Liver (tissue), 3 donors: Measurements from ENCODE around the gene ACAD9.

Experiments used
- JUND ChIP-seq, 2 donors: IDR thresholded peaks; 2 replicates each; pipeline ENCODE4 v1.6.1; 2016; ENCODE audit warnings: antibody characterized with exemption in 2 of 2
- NR2F2 ChIP-seq: IDR thresholded peaks from 2 replicates; pipeline ENCODE4 v1.6.1; 2016; ENCODE audit warnings: antibody characterized with exemption
- RXRA ChIP-seq, 2 donors: IDR thresholded peaks; 2 replicates each; pipeline ENCODE4 v1.6.1; 2017 to 2018; ENCODE audit warnings: antibody characterized with exemption in 2 of 2, mild to moderate bottlenecking in 1 of 2
- TAF1 ChIP-seq: conservative IDR thresholded peaks from 2 replicates; pipeline ENCODE4 v1.6.1; 2016; ENCODE audit warnings: antibody characterized with exemption, mild to moderate bottlenecking
- YY1 ChIP-seq: IDR thresholded peaks from 2 replicates; pipeline ENCODE4 v1.6.1; 2016; ENCODE audit warnings: antibody characterized with exemption, mild to moderate bottlenecking
- TF ChIP-seq, protein P1 (sequence below): fragments of 150-350 bp; IDR thresholded peaks from 2 replicates; pipeline ENCODE4 v1.5.1; 2017; ENCODE audit warnings: improper control_type of control experiment, low read depth, low read length; ENCODE audit not compliant: missing input control
- TF ChIP-seq, protein P2 (sequence below): IDR thresholded peaks from 2 replicates; pipeline ENCODE4 v1.6.1; 2016; ENCODE audit warnings: antibody characterized with exemption
- TF ChIP-seq, protein P3 (sequence below): IDR thresholded peaks from 2 replicates; pipeline ENCODE4 v1.6.1; 2016; ENCODE audit warnings: antibody characterized with exemption
- TF ChIP-seq, protein P4 (sequence below): IDR thresholded peaks from 2 replicates; pipeline ENCODE4 v1.6.1; 2016; ENCODE audit warnings: antibody characterized with exemption
- TF ChIP-seq, protein P5 (sequence below): IDR thresholded peaks from 2 replicates; pipeline ENCODE4 v1.6.1; 2016; ENCODE audit warnings: antibody characterized with exemption, mild to moderate bottlenecking
- donor health status: healthy.
- donor health status: healthy.

DNA sequence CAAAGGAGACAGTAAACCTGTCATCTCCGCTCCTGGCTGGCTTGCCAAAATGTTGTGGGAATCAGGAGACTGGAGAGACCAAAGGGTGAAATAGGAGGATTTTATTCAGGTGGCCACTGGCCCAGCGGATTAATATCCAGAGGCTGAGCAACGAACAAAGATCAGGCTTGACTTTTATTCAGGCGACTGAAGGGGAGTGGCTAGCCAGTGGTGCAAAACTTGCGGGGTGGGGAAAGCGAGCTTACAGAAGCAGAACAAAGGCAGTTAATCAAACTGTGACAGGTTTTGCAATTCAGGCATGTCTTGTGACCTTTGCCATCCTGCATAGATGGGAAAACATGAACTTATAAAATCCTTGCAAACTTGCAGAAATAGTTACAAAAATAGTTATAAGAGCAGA lies 19.8 kb upstream of the ACAD9 start:
- TF ChIP-seq YY1 (no peak), TAF1 (no peak), JUND (IDR thresholded peaks at IDR 0.05) (no peak), NR2F2 (no peak), RXRA (IDR thresholded peaks at IDR 0.05) (no peak)
- TF ChIP-seq, protein P1, sequence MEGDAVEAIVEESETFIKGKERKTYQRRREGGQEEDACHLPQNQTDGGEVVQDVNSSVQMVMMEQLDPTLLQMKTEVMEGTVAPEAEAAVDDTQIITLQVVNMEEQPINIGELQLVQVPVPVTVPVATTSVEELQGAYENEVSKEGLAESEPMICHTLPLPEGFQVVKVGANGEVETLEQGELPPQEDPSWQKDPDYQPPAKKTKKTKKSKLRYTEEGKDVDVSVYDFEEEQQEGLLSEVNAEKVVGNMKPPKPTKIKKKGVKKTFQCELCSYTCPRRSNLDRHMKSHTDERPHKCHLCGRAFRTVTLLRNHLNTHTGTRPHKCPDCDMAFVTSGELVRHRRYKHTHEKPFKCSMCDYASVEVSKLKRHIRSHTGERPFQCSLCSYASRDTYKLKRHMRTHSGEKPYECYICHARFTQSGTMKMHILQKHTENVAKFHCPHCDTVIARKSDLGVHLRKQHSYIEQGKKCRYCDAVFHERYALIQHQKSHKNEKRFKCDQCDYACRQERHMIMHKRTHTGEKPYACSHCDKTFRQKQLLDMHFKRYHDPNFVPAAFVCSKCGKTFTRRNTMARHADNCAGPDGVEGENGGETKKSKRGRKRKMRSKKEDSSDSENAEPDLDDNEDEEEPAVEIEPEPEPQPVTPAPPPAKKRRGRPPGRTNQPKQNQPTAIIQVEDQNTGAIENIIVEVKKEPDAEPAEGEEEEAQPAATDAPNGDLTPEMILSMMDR = no peak
- TF ChIP-seq, protein P2, sequence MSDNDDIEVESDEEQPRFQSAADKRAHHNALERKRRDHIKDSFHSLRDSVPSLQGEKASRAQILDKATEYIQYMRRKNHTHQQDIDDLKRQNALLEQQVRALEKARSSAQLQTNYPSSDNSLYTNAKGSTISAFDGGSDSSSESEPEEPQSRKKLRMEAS = no peak
- TF ChIP-seq, protein P3, sequence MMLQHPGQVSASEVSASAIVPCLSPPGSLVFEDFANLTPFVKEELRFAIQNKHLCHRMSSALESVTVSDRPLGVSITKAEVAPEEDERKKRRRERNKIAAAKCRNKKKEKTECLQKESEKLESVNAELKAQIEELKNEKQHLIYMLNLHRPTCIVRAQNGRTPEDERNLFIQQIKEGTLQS = no peak
- TF ChIP-seq, protein P4, sequence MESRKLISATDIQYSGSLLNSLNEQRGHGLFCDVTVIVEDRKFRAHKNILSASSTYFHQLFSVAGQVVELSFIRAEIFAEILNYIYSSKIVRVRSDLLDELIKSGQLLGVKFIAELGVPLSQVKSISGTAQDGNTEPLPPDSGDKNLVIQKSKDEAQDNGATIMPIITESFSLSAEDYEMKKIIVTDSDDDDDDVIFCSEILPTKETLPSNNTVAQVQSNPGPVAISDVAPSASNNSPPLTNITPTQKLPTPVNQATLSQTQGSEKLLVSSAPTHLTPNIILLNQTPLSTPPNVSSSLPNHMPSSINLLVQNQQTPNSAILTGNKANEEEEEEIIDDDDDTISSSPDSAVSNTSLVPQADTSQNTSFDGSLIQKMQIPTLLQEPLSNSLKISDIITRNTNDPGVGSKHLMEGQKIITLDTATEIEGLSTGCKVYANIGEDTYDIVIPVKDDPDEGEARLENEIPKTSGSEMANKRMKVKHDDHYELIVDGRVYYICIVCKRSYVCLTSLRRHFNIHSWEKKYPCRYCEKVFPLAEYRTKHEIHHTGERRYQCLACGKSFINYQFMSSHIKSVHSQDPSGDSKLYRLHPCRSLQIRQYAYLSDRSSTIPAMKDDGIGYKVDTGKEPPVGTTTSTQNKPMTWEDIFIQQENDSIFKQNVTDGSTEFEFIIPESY = no peak
- TF ChIP-seq, protein P5, sequence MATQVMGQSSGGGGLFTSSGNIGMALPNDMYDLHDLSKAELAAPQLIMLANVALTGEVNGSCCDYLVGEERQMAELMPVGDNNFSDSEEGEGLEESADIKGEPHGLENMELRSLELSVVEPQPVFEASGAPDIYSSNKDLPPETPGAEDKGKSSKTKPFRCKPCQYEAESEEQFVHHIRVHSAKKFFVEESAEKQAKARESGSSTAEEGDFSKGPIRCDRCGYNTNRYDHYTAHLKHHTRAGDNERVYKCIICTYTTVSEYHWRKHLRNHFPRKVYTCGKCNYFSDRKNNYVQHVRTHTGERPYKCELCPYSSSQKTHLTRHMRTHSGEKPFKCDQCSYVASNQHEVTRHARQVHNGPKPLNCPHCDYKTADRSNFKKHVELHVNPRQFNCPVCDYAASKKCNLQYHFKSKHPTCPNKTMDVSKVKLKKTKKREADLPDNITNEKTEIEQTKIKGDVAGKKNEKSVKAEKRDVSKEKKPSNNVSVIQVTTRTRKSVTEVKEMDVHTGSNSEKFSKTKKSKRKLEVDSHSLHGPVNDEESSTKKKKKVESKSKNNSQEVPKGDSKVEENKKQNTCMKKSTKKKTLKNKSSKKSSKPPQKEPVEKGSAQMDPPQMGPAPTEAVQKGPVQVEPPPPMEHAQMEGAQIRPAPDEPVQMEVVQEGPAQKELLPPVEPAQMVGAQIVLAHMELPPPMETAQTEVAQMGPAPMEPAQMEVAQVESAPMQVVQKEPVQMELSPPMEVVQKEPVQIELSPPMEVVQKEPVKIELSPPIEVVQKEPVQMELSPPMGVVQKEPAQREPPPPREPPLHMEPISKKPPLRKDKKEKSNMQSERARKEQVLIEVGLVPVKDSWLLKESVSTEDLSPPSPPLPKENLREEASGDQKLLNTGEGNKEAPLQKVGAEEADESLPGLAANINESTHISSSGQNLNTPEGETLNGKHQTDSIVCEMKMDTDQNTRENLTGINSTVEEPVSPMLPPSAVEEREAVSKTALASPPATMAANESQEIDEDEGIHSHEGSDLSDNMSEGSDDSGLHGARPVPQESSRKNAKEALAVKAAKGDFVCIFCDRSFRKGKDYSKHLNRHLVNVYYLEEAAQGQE = no peak
